CD4-positive, alpha-beta T cell treated with Interleukin-15 for 1 hour (primary cell): ENCODE measurements around the gene FLNA.
A peak's percentile ranks its signal among the peaks of the same experiment; 100 is the strongest.
"Not testable (repeated sequence)": the region's sequence is repeated elsewhere in the genome, so short reads cannot be mapped to it uniquely, and the experiment has no call there.

ENCODE experiments used
- DNase-seq: peaks from one replicate; pipeline ENCODE4 v3.0.0-alpha.2; 2020

Gene FLNA

DNA sequence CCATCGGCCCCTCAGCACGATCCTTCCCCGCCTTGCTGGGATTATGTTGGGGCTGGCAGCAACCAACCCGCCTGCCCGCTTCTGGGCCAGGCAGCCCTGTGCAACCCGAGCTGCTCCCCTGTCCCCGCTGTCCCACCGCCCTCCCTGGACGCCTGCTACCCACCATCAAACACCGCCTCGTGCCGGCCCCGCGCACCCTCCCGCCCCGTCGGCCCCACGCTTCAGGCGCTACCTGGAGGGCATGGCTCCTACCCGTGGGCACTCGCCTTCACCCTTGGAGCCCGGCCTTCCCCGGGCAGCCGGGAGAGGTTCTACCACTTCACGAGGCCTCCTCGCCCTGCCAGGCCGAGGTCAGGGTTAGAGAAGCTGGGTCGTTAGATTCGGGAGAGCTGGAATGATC lies 41.9 kb downstream of the FLNA start:
- DNase-seq, result no peak

DNA sequence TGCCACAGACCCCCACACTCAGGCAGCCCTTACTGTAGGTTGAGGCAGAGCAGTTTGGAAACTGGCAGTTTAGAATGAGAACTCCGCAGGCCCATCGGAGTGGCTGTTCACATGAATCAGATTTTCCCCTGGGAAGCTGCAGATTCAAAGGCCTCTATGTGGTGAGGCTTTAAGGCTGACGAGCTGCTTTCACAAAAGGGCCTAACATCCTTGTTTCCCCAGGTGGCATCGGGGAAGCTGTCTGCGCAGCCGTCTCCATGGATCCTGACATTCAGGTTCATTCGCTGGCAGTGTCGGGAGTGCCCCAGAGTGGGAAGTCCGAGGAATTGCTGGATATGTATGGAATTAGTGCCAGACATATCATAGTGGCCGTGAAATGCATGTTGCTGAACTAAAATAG lies 45.1 kb downstream of the FLNA start:
- DNase-seq, result no peak

DNA sequence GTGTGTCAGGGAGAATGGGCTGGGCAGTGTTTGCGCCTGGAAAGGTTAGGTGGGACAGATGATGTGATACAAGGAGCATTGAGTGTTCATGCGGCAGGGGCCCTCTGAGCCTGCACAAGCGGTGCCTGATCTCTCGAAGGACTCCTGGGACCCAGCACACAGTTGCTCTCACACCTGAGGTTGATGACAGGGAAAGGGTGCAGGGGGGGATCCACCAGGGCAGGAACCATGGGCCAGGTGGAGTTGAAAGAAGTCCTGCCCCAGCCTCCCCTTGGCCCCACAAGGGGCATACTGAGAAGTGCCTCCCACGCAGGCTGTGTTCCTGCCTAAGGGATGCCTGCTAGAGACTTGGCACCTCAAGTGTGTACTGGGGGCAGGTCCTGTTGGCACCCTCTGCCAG lies 45.8 kb downstream of the FLNA start:
- no peak for DNase-seq

DNA sequence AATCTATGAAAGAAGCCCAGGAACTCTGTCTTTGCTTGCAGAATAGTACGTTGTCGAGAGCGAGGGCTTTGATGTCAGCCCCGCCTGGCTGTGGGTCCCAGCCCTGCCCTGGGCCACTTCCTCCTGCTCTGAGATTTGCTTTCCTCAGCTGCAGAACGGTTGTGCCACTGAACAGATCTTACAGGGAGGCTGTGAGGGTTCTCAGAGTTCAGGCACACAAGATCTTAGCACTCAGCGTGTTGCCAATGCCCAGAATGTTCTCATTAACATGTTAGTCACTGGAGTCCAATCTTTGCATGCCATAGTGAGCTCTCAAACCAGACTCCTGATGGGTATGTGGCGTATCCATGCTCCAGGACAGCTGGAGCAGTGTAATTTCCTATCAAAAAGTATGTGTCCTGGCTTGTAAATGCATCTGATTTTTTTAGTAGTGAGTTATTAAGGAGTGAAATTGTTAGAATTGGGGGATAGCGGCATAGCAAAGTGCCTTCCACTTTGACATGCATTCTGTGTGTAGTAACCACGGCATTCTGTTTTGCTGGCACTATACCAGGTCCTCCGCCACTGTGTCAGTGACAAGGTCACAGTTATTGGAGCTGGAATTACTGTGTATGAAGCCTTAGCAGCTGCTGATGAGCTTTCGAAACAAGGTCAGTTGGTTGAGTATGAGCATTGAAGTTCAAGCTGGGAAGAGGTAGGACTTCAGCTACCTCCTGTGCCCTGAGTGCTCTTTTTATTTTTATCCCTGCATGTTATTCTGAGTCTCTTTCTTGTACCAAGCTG lies 47.2 kb downstream of the FLNA start:
- peak; percentile 45 for DNase-seq

DNA sequence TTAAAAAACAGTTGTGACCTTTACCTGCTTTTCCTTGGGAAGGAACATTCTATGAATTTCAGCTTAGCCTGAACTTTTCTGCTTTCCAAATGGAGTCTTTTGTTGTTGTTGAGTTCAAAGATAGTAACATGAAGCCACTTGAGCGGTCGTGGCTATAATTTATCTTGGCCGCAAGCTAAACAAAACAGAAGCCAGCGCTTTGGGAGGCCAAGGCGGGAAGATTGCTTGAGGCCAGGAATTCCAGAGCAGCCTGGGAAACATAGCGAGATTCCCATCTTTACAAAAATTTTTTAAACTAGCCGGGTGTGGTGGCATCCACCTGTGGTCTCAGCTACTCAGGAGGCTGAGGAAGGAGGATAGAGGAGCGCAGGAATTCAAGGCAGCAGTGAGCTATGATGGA lies 48.9 kb downstream of the FLNA start:
- no peak for DNase-seq

DNA sequence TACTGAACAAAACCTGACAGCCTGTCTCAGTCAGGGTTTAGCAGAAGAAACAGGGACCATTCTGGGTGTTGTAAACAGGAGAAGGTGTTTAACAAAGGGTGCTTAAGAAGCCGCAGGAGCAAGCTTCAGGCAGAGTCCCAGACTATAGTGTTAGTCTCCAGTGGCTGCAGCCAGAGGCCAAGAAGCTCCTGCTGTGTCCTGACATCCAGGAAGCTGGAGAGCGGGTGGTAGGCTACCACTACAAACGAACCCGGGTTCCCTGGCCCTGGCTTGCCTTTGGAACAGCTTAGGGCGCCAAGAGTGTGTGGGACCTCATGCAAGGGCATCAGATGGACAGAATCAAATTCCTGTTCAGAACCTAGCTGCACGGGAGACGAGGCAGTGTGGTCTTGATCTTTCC lies 50.9 kb downstream of the FLNA start:
- DNase-seq, result no peak

DNA sequence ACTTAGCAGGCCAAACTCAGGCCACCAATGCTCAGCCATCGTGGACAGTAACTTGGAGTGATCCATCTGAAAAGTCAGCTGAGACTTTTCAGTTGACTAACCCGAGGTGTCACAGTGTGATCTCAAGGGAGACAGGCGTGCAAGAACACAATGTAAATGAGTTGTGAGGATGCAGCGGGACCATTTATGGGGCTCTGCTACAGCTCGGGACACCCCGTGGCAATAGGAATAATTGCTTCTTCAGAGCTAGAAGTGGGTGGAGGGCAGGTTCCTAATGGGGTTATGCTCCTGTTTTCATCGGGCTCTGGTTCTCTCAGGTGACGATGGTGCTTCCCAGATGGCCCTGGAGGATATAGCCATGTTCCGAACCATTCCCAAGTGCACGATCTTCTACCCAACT lies 51.5 kb downstream of the FLNA start:
- no peak for DNase-seq

DNA sequence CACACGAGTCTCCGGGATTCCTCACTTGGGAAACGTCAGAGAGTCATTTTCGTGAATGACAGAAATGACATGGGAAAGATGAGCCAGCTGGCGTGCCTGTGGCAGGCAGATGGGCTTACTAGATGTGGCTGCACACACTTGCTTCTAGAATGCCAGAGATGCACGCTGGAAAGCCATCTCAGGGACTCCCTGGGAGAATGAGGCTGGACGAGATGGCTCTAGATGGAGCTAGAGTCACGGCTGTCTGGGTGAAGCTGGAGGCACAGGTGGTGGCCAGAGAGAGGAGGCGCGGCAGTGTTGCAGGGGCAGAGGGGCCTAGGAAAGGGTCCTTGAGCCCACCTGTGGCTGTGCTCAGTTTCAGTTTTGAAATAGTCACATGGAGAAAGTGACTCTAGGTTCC lies 52.8 kb downstream of the FLNA start:
- DNase-seq, result no peak

DNA sequence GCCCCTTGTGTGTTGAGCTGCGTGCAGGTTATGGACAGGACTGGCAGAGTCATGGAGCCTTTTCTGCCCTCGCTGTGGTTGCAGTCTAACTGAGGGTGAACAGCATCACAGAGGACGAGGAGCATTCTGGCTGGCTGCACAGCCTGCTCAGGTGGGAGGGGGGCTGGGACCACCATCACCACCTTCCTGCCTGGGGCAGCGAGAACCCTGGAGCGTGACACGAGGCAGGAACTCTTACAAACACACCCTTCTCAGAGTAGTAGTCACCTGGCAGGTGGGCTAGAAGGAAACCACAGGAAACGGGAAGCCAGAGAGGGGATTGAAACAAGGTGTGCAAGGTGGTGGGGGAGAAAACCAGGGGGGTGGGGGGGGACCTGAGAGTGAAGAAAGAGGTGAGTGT lies 53.3 kb downstream of the FLNA start:
- DNase-seq, result no peak

DNA sequence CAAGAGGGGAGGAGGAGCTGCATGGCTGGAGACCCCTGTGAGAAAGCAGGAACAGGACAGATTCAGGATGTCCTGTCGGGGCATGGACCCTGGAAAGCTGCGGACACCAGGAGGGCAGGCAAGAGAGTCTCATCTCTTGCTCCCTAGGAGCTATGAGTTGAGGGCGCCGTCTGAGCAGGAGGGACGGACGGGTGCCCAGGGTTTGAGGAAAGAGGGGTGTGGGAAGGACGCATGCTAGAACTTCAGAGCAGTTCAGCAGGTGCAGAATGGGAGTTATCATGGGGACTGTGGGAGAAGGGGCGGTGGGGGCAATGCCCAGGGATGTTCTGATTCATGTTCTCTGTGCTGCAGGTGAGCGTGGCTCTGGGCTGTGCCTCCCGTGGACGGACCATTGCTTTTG lies 54.0 kb downstream of the FLNA start:
- no peak for DNase-seq

DNA sequence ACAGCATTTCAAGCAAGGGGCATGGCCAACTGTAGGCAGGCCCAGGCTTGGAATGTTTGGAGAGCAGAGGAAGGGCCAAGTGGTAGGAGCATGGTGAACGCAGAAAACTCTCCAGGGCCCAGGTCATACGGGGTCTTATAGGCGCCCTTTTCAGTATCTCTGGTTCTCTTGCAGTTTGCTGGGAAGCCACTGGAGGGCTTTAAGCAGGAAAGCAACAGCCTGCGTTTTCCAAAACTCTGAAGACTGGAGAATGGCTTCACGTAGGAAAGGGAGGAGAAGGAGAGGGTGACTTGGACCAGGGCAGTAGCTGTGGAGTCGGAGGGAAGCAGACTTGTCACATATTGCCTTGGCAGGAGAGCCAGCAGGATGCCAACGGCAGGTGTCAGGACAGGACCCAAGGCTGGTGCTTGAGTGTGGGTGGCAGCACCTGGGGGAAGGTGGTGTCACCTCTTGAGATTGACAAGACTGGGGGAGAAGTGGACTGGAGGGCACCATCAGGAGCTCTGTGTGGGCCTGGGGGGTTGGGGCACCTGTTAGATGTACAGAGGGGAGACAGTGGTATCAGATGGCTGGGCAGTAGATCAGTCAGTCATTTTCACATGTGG lies 56.9 kb downstream of the FLNA start:
- DNase-seq, result no peak

DNA sequence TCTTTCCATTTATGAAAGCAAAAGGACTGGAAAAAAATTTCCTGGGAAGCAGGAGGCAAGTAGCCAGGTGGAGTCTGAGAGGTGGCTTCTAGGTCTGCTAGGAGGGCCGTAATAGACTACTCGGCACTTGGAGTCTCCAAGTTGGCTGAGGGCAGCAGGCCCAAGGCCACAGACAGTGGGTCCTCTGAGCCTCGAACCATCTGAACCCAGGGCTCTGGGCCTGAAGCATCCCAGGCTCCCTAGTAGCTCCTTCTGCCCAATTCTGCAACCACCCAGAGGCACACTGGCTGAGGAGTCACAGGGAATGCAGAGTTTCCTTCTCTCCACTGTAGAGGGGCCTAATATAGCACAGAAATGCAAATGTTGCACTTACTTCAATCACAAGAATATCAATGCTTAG lies 59.0 kb downstream of the FLNA start:
- DNase-seq, result no peak

DNA sequence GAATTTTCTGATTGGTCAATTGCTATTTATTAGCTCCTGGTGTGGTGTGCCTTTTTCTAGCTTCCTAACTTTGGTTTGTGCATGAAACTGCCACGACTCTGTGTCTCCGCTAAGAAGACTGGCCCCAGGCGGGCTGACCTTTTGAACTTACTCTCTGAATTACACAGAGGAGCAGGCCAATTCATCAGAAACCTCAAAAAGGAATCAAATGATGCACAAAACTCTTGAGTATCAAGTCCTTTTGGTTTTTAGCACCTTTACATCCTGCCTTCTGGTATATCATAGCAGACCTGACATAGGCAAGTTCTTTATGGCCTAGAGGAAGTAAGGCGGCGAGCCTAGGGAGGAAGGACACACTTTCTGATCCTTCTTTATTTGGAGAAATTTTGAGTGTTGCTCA lies 61.3 kb downstream of the FLNA start:
- DNase-seq, result no peak

DNA sequence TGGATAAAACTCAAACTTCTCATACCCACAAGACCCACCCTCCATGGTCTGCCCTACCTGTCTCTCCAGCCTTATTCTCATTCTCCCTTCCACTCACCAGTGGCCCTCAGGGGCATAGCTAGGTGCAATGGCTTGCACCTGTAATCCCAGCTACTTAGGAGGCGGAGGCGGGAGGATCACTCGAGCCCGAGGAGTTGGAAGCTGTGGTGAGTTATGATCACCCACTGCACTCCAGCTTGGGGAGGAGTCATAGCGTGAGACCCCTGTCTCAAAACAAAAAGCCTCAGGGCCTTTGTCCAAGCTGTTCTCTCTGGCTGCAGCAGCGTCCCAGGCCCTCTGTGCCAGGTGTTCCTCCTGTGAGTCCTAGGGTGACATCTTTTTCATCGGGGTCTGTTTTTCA lies 62.3 kb downstream of the FLNA start:
- DNase-seq, result no peak

DNA sequence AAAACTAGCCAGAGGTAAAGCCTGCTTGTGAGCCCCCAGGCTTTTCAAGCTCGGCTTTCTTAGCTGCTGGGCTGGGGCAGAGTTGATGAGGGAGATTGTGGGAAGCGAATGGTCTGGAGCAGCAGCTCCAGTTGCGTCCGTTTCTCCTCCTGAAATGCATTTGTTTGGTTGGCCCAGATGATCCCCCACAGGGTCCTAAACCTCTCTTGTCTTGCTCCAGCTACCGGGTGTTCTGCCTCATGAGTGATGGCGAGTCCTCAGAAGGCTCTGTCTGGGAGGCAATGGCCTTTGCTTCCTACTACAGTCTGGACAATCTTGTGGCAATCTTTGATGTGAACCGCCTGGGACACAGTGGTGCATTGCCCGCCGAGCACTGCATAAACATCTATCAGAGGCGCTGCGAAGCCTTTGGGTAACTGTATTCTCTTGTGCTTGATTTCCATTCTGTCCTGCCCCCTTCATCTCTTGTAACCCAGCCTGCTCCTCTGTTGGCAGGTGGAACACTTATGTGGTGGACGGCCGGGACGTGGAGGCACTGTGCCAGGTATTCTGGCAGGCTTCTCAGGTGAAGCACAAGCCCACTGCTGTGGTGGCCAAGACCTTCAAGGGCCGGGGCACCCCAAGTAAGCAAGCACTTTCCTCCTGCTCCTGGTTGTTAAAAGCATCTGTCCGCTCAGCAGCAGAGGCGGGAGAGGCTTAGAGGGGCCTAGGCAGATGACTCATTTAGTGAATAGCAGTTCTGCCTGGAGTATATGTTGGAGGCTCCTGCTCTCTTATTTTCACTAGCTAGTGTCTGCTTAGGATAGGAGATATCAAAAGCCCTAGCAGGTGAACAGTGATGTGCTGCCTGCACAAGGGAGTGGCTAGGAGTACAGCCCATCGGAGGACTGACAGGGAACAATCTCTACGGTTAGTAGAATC lies 63.6 kb downstream of the FLNA start:
- no peak for DNase-seq

DNA sequence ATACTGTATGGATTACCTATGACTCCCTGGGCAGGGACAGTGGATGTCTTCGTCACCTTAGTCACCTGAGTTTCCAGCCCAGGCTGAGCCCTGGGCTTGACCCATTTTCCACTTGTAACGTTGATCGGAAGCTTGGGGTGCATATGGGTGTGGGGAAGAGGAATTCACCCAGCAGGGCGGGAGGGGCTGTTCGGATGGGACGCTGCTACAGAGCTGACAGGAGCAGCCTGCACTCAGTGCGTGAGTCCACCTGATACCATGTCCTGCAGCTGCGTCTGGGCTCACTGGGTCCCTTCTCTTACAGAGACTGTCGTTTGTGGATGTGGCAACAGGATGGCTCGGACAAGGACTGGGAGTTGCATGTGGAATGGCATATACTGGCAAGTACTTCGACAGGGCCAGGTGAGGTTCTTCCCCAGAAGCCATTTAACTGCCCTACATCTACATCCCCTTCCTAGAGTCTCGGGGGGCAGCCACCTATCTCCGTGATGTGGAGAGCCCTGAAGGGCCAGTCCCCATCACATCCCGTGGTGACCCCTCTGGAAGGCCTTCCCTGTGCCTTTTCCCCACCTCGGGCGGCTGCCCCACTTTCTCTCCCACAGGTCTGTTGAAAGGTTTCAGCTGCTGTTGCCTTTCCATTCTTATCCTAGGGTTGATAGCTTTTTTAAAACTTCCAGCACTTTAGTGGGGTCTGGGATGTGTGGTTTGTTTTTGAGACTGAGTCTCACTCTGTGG lies 65.2 kb downstream of the FLNA start:
- no peak for DNase-seq

DNA sequence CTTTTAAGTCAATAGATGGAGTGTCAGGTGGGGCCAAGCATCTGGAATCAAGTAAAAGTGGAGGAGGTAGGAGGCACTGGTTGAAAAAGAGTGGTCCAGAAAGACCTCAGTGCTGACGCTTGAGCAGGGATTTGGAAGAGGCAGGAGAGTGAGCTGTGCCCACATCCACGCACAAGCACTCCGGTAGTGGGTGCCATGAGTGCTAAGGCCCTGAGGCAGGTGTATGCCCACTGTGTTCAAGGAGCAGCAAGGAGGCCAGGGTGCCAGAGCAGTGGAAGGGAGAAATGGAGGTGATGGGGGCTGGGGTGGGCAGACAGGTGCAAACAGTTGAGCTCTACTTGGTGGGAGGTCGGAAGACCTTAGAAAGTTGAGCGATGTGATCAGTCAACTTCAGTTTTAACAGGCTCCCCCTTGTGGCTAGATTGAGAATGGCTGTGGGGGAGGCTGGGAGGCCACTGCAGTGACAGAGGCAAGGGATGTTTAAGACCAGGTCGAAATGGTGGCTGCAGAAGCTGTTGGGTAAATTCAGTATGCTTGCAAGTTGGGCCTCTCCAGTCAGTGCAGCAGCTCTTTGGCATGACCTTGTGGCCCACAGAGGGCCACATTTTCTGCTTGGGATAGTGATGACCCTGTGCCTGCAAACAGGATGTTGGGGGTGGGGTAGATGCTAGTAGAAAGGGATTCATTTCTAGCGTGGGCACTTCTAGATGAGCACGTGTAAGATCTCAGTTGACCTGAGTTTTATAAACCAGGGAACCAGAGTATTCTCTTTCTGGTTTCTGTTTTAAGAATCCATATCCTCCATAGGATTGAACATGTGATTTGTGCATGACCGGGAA lies 66.1 kb downstream of the FLNA start:
- DNase-seq, result peak; percentile 78

DNA sequence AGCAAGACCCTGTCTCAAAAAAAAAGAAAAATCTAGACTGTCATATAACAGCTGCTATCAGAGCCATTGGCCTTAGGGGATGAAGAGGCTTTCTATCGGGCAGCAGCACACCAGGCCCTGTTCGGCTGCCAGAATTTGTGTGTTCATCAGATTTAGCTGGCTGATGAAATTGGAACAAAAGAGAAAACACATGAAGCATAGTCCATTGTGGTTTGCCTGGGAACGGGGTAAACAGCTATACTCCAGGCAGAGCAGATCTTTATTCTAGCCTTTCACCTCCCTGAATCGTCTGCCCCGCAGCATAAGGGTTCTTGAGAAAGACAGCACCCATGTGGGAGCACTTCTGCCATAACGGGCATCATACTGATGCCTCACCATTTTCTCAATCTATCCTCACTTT lies 67.2 kb downstream of the FLNA start:
- DNase-seq, result no peak

DNA sequence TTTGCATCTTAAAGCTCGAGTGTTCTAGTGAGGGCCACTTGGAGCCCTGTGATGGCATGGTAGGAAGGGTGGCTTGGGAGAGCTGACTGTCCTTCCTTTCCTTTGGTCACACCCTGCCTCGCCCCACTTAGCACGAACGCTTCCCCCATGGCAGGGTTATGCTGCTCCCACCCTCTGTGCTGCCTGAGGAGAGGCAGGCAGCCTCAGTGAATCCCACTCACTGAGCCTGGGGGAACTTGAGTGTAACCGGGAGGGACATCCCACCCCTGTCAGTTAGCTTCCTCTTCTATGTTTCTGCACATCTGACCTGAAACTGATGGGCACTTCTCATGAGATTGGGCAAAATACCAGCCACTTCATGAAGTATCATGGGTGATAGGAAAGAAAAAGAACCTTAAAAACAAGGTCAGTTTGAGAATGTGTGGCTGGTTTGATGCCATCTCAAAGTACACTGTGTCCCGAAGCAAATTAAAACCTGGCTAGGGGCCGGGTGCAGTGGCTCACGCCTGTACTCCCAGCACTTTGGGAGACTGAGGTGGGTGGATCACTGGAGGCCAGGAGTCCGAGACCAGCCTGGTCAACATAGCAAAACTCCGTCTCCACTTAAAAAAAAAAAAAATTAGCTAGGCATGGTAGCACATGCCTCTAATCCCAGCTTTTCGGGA lies 68.8 kb downstream of the FLNA start:
- DNase-seq, result no peak

DNA sequence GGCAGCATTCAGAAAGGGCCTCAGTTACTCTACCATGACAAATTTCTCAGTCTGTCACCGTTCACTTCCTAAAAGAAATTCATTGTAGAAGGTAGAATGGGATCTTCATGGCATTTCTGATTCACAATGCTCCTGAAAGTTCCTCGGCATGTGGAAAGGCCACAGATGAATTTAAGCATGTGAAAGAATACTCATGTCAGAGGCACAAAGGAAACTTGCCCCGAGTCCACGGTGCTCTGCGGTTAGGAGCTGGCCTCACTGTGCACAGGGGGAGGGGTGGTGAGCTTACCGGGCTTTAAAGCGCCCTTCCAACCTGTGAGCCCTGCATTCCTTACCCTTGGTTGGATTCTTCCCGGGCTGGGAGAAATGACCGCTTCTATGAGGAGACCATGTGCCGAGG lies 69.6 kb downstream of the FLNA start:
- no peak for DNase-seq

DNA sequence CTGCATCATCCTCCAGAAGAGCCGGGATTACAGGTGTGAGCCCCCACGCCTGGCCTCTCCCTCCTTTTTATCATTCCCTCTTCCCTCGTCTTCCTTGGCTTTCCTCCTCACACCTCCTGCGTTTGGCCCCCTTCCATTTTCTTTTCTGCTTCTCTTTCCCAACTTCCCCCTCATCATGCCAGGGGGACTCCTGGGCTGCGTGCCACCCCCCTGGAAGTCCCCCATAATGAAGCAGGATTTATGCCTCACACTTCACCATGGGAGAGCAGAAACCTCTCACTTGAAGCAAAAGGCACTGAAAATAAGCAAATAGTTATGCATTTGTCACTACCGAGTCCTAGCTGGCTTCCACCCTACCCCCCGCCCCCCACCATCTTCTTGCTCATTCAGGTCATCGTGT lies 71.0 kb downstream of the FLNA start:
- no peak for DNase-seq

DNA sequence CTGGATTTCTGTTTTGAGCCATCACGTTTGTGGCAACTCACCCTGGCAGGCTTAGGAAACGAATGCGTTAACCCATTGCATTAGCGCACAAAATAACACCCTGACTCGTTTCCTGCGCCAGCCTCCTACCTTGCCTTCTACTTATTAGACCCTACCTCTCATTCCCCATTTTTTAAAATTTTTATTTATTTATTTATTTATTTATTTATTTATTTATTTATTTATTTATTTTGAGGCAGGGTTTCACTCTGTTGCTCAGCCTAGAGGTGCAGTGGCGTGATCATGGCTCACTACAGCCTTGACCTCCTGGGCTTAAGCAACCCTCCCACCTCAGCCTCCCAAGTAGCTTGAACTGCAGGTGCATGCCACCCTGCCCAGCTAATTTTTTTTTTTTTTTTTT lies 71.4 kb downstream of the FLNA start:
- not testable (repeated sequence) for DNase-seq
